GM18861 (cell line): ENCODE data around the gene GDPD4.

Experiments
- ATAC-seq: cut with Tn5 transposase; IDR thresholded peaks from one replicate; pipeline ENCODE4 v1.9.1; 2021; ENCODE audit not compliant: unreplicated experiment

The GDPD4 gene

GRCh38 chr11:77191823-77192495 is 109.5 kb downstream of the GDPD4 start:
- ATAC-seq: no peak

- no peak for ATAC-seq
These were observed 110.1 kb downstream of the GDPD4 start for GRCh38 chr11:77191429-77191822.

GRCh38 chr11:77190331-77191075 is 111.0 kb downstream of the GDPD4 start:
- no peak for ATAC-seq

GRCh38 chr11:77189588-77190210 is 111.8 kb downstream of the GDPD4 start:
- ATAC-seq: no peak

- no peak for ATAC-seq
These were observed 112.6 kb downstream of the GDPD4 start for GRCh38 chr11:77188633-77189491.

- ATAC-seq: no peak
These were observed 113.5 kb downstream of the GDPD4 start for GRCh38 chr11:77187776-77188632.

GRCh38 chr11:77187111-77187750 is 114.3 kb downstream of the GDPD4 start:
- no peak for ATAC-seq

GRCh38 chr11:77186302-77186701 is 115.2 kb downstream of the GDPD4 start:
- ATAC-seq: no peak

GRCh38 chr11:77184136-77184860 is 117.2 kb downstream of the GDPD4 start:
- ATAC-seq: no peak

- no peak for ATAC-seq
These were observed 118.0 kb downstream of the GDPD4 start for GRCh38 chr11:77183431-77183984.

- no peak for ATAC-seq
These were observed 118.7 kb downstream of the GDPD4 start for GRCh38 chr11:77182542-77183430.

- ATAC-seq: no peak
These were observed 119.5 kb downstream of the GDPD4 start for GRCh38 chr11:77181799-77182541.

- no peak for ATAC-seq
These were observed 120.3 kb downstream of the GDPD4 start for GRCh38 chr11:77181226-77181625.

- no peak for ATAC-seq
These were observed 121.1 kb downstream of the GDPD4 start for GRCh38 chr11:77180346-77180745.

GRCh38 chr11:77179681-77180080 is 121.8 kb downstream of the GDPD4 start:
- no peak for ATAC-seq

GRCh38 chr11:77179048-77179447 is 122.4 kb downstream of the GDPD4 start:
- no peak for ATAC-seq

- no peak for ATAC-seq
These were observed 123.3 kb downstream of the GDPD4 start for GRCh38 chr11:77178150-77178549.
